A549 treated with CORT108297 at 1 μM for 4 hours (cell line): ENCODE measurements around the gene ZNF324. TPM values are rescaled to one million over a fixed set of nuclear protein-coding genes. Genes with fewer than 3 reads are reported as not detected.

Experiments
- total RNA-seq: library from RNA; stranded (reverse); fragments of 200-300 nt; extraction: Qiagen RNA extraction; gene quantifications from 5 replicates; pipeline ENCODE4 v1.2.3, GENCODE V29; 2022

Gene ZNF324
- total RNA-seq: 7.8 to 11.4 TPM (median 9.2 TPM) in 5 replicates

GRCh38 chr19:58466760-58467589 is at the start of gene ZNF324:
Gene ZNF324, plus strand, starts transcription at chr19:58467080. Its CDS starts 2,106 bp downstream, at chr19:58469186.

DNA sequence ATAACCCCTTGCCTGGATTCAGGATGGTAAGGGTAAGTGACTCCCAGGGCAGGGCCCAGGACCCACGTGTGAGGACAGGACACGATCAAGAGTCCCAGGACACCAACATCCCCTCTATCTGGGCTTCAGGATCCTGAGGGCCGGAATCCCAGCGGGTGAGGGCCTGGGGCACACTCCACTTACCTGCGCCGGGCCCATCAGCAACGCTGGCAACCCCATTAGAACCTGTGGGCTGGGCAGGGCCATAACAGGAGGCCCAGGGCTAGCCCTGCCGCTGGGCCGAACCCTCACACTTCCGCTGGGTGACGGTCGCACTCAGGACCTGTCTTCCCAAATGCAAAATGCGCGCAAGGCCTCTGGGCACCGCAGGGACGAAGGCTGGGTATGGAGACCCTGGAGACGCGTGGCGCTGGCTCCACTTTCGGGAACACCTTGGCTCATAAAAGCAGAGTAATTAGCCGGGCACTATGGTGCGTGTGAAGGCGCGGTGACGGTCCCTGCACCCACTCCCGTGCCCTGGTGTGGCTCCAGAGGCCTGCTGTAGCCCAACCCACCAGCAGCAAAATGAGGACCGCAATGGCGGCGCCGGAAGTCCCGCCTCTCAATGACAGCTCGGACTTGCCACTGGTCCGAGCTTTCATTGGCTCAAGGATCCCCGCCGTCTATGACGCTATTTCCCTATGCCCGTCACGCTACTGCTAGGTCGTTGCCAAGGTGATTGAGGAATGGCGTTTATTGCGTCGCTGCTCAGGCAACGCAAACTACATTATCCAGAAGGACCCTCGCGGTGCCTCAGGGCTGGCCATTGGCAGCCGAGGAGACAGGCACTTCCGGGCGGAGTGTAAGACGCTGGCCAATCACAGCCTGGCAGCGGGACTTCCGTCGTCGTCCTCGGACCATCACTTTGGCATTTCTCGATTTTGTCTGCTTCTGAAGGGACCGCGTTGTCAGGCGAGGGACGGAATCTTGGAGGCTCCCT is 27.0 kb upstream of the ZNF324 start, which contains the start of gene ZNF132:
Gene ZNF132, minus strand, starts transcription at position 578 of the 979 bp plus-strand sequence. Its CDS starts 332 bp downstream, at position 246.

DNA sequence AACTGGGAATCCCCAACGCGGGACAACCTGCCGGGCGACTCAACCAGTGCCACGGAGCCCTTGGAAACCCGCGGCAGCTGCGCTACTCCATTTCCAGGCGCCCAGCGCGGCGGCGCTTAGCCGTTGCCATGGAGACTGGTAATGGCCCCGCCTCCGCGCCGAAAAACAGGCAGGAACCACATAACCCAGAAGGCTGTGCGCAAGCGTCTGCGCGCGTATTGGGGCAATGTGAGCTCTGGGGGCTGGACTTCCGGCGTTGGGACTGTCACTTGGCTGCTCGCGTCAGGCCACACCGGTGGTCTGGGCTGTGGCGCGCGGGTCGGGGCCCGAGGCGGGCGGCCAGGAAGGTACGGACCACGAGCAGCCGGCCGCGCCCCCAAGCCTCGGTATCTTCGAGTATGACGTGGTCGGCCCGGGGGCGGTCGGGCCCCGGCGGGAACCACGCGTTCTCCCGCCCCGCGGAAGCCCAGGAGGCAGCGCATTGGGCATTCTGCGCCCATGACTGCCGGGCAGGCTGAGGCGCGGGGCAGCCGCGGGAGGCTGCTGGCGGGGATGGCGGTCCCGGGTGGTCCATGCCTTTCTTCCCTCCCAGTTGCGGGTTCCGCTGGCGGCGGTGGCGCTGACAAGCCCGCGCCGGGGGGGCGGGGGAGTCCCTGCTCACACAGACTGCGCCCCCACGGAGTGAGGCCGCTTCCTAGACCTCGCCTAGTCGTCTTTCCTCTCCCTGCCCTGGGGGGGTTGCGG is 15.3 kb upstream of the ZNF324 start, which contains the start of gene ZNF324B:
Gene ZNF324B, plus strand, starts transcription at position 265 of the 744 bp plus-strand sequence. CDS start 2,080 bp downstream, outside the sequence.

DNA sequence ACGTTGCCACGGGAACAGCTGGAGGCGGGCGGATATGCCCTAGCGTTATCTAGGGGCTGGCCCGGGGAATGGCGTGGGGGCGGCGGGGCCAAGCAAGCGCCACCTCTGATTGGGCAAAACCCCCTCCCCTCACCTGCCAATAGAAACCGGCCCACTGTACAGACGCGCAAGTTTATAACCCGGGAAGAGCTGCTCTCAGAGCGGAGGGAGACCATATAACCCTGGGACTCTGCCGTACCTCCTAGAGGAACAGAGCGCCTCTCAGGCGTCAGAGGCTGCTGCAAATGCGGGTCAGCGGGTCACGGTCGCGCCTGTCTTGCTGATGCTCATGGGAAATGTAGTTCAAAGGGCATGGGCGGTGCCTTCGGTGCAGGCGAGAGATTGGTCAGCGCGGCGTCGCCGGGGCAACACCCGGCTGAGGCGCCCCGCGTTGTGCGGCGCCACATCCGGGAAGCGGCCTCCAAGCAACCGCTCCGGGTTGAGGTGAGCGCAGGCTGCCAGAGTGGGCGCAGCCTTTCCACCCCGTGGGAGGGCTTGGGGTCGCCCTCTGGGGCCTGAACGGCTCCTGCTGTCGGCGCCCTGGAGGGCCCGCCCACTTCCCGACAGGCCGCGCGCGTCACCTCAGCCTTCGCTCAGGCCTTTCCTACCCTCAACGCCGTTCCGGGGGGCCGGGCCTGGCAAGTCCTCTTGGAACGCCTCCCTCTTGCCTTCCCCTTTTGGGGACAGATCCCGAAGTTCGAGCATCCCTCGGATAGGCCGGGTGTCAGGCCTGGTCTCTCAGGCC is 9.0 kb downstream of the ZNF324 start, which contains the start of gene ZNF446:
Gene ZNF446, plus strand, starts transcription at position 639 of the 784 bp plus-strand sequence. CDS start 867 bp downstream, outside the sequence.

DNA sequence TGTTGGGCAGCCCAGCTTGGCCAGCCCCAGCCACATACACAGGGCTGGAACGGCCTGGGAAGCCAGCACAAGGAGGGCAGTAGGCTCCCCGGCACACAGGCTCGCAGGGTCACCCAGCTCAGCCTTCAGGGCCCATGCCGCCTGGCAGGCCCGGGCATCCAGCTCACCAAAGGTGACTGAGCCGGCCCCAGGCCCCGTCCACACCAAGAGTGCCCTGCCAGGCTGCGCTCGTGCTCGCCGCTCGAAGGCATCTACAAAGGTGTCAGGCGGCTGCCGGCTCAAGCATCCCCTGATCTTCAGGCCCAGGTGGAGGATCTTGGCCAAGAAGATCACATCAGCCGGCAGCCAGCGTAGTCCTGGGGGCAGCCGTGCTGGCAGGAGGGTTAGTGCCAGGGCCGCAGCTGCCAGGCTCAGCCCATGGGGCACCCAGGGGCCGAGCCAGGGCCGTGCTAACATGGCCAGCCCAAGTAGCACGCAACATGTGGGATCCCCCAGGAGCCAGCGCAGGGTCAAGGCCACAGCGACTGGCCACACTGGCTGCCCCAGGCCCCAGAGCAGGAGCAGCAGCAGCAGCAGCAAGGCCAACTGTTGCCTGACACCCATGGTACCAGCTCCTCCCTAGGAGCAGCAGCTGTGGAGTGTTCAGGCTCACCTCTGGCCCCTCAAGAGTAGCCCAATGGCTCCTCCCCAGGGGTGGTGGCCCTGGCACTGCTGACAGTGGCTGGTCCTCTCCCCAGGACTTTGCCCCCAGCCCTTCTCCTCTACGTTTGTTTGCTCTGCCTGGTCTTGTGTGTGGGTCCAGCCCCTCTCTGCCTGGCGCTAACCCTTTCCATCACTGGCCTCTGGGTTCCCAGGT is 44.7 kb downstream of the ZNF324 start, which contains the start of gene SLC27A5:
Gene SLC27A5, minus strand, starts transcription at position 640 of the 856 bp plus-strand sequence. Its CDS starts 37 bp downstream, at position 603.

GRCh38 chr19:58519355-58520256 is 52.7 kb downstream of the ZNF324 start, which contains the start of gene ZBTB45:
Gene ZBTB45, minus strand, starts transcription at chr19:58519810. Its CDS starts 2,137 bp downstream, at chr19:58517673.

Other genes starting within 250 kb of the ZNF324 start
- gene ZNF544, start 238.2 kb upstream of the ZNF324 start, total RNA-seq: 15.5 to 22.6 TPM (median 17.0 TPM) in 5 replicates
- gene ZNF8, start 188.1 kb upstream of the ZNF324 start, total RNA-seq: 0.96 to 1.5 TPM (median 0.97 TPM) in 5 replicates
- 88.9 to 110 TPM (median 94.2 TPM) in 5 replicates for gene ERVK3-1, start 161.7 kb upstream of the ZNF324 start, total RNA-seq
- 2.4 to 2.7 TPM (median 2.6 TPM) in 5 replicates for gene ZSCAN22, start 140.1 kb upstream of the ZNF324 start, total RNA-seq
- 9.0 to 15.1 TPM (median 12.4 TPM) in 5 replicates for gene A1BG, start 113.6 kb upstream of the ZNF324 start, total RNA-seq
- gene ZNF497, start 104.3 kb upstream of the ZNF324 start, total RNA-seq: 0.98 to 1.7 TPM (median 1.5 TPM) in 5 replicates
- 0.92 to 1.6 TPM (median 1.4 TPM) in 5 replicates for gene ZNF837, start 86.0 kb upstream of the ZNF324 start, total RNA-seq
- gene RPS5, start 79.8 kb upstream of the ZNF324 start, total RNA-seq: 2,147 to 2,676 TPM (median 2,583 TPM) in 5 replicates
- gene RNF225, start 71.4 kb upstream of the ZNF324 start, total RNA-seq: 0.08 to 0.25 TPM (median 0.17 TPM) in 4 of 5 replicates, not detected in the other
- 17.4 to 20.0 TPM (median 19.2 TPM) in 5 replicates for gene ZNF584, start 58.4 kb upstream of the ZNF324 start, total RNA-seq
- 0.08 to 0.10 TPM (median 0.09 TPM) in 5 replicates for gene ZNF132, start 26.9 kb upstream of the ZNF324 start, total RNA-seq
- 5.8 to 7.5 TPM (median 7.3 TPM) in 5 replicates for gene ZNF324B, start 15.5 kb upstream of the ZNF324 start, total RNA-seq
- gene ZNF446, start 9.3 kb downstream of the ZNF324 start, total RNA-seq: 11.4 to 14.5 TPM (median 14.0 TPM) in 5 replicates
- gene SLC27A5, start 44.9 kb downstream of the ZNF324 start, total RNA-seq: 24.8 to 33.9 TPM (median 31.6 TPM) in 5 replicates
- 13.1 to 20.3 TPM (median 18.7 TPM) in 5 replicates for gene ZBTB45, start 52.7 kb downstream of the ZNF324 start, total RNA-seq
- 665 to 788 TPM (median 684 TPM) in 5 replicates for gene TRIM28, start 77.0 kb downstream of the ZNF324 start, total RNA-seq
- 194 to 206 TPM (median 196 TPM) in 5 replicates for gene CHMP2A, start 88.0 kb downstream of the ZNF324 start, total RNA-seq
- 130 to 147 TPM (median 141 TPM) in 5 replicates for gene UBE2M, start 91.5 kb downstream of the ZNF324 start, total RNA-seq
- gene MZF1, start 106.3 kb downstream of the ZNF324 start, total RNA-seq: 9.9 to 18.7 TPM (median 16.8 TPM) in 5 replicates